Activated T-cell treated with anti-CD3 and anti-CD28 coated beads, Interleukin-2, amount 50 U/mL, for 1 hour (primary cell): Measurements from ENCODE around the gene NPBWR2.

Source experiments
- DNase-seq: peaks from one replicate; pipeline ENCODE4 v3.0.0-alpha.2; 2020

Gene NPBWR2

GRCh38 chr20:64071341-64072332 lies 35.7 kb downstream of the NPBWR2 start:
- DNase-seq: no peak

- no peak for DNase-seq
Measured at GRCh38 chr20:64070244-64070993, 36.9 kb downstream of the NPBWR2 start.

GRCh38 chr20:64069614-64070243 lies 37.6 kb downstream of the NPBWR2 start:
- DNase-seq: peak; percentile 39

- no peak for DNase-seq
Measured at GRCh38 chr20:64069209-64069613, 38.2 kb downstream of the NPBWR2 start.

- no peak for DNase-seq
Measured at GRCh38 chr20:64068386-64069208, 38.8 kb downstream of the NPBWR2 start.

GRCh38 chr20:64067733-64068307 lies 39.5 kb downstream of the NPBWR2 start:
- no peak for DNase-seq

GRCh38 chr20:64067005-64067632 lies 40.2 kb downstream of the NPBWR2 start:
- DNase-seq: no peak

- DNase-seq: peak; percentile 45
Measured at GRCh38 chr20:64065974-64066343, 41.4 kb downstream of the NPBWR2 start.

- no peak for DNase-seq
Measured at GRCh38 chr20:64065062-64065973, 42.0 kb downstream of the NPBWR2 start.

GRCh38 chr20:64064145-64064698 lies 43.1 kb downstream of the NPBWR2 start:
- DNase-seq: no peak

- DNase-seq: no peak
Measured at GRCh38 chr20:64063389-64064144, 43.8 kb downstream of the NPBWR2 start.

- peak; percentile 94 for DNase-seq
Measured at GRCh38 chr20:64062596-64063388, 44.6 kb downstream of the NPBWR2 start, which contains the start of gene TCEA2. TSS of gene TCEA2 (plus strand) at chr20:64063198. CDS start at chr20:64063313, 115 bp downstream.

- DNase-seq: no peak
Measured at GRCh38 chr20:64062276-64062595, 45.1 kb downstream of the NPBWR2 start.

- no peak for DNase-seq
Measured at GRCh38 chr20:64058536-64058935, 48.8 kb downstream of the NPBWR2 start.

GRCh38 chr20:64057628-64058498 lies 49.5 kb downstream of the NPBWR2 start:
- DNase-seq: peak; percentile 81

GRCh38 chr20:64056889-64057627 lies 50.3 kb downstream of the NPBWR2 start:
- no peak for DNase-seq

GRCh38 chr20:64056639-64056888 lies 50.8 kb downstream of the NPBWR2 start:
- DNase-seq: no peak
